GM12873 (cell line): Measurements from ENCODE around the gene C1orf159.

Source experiments
- TF ChIP-seq, protein P1 (sequence below): IDR thresholded peaks from 2 replicates; pipeline ENCODE4 v1.5.1; 2012; ENCODE audit warnings: low read depth, mild to moderate bottlenecking, moderate library complexity, low read length, control low read depth; ENCODE audit not compliant: insufficient read depth; ENCODE audit errors: missing control alignments

C1orf159 gene

DNA sequence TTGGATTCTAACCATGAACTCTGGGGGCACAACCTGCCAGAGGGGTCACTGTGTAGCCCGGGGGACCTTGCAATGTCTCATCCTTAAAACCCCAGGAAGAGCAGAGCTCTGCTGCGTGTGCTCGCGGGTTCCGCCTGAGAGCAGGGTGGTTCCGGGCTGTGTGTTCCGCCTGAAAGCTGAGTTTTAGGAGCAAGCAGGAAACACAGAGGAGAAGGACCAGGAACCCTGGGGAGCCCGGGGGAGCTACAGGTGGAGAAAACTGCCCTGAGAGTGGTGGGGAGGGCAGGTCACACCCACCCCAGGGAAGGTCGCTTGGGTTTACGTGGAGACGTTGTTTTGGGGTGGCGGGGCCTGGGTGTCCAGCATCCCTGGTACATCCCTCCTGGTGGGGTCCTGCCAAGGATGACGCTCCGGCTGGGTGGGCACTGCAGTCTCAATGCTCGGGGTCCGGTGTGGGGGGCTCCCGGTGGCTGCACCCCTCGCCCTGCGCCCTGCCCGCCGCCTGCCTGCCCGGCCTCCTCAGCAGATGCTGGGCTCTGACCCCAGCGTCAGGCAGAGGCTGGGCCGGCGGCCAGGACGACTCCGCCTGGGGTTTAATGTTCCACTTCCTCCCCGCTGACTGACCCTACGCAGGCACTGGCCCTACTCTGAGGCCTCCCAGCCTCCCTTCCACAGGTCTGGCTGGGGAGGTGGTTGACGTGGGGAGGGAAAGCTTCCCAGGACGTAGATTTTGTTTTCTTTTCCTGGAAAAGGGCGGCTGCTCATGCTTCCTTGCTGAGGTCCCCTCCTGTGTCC lies 17.3 kb upstream of the C1orf159 start:
- TF ChIP-seq, protein P1, sequence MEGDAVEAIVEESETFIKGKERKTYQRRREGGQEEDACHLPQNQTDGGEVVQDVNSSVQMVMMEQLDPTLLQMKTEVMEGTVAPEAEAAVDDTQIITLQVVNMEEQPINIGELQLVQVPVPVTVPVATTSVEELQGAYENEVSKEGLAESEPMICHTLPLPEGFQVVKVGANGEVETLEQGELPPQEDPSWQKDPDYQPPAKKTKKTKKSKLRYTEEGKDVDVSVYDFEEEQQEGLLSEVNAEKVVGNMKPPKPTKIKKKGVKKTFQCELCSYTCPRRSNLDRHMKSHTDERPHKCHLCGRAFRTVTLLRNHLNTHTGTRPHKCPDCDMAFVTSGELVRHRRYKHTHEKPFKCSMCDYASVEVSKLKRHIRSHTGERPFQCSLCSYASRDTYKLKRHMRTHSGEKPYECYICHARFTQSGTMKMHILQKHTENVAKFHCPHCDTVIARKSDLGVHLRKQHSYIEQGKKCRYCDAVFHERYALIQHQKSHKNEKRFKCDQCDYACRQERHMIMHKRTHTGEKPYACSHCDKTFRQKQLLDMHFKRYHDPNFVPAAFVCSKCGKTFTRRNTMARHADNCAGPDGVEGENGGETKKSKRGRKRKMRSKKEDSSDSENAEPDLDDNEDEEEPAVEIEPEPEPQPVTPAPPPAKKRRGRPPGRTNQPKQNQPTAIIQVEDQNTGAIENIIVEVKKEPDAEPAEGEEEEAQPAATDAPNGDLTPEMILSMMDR: no peak

DNA sequence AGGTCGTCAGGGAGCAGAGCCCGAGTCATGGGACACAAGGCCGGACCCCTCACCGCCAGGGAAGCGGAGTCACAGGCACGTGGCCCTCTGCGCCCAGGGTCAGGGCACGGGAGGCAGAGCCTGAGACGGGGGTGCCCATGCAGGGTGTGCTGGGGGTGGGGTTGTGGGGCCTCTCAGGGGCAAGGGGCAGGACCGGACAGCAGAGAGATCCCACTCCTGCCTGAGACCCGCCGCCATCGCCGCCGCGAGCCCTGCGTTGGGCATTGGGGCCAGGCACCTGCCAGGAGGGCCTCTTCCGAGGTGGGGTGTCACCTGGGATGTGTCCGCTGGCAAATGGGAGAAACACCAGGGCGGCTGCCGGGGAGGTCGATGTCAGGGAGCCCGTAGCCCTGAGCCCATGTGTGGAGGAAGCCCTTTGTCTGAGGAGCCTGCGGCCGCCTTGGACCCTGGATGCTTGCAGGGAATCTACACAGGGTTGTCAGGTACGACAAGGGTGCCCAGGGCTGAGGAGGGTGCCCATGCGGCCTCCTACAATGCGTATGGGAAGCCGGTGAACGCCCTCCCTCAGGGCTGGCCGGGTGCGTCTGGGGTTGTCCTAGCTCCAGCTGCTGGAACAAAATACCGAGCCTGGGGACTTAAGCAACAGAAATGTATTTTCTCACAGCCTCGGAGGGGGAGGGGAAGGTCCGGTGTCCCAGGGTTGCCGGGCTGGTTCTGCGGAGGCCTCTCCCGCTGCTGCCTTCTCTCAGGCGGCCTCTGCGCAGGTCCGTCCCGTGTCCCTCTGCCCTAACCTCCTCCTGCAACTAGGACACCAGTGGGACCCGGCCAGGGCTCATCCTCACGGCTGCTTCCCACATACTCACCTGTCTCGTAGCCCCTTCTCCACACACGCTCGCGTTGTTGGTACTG lies 16.4 kb upstream of the C1orf159 start:
- TF ChIP-seq, protein P1: no peak

DNA sequence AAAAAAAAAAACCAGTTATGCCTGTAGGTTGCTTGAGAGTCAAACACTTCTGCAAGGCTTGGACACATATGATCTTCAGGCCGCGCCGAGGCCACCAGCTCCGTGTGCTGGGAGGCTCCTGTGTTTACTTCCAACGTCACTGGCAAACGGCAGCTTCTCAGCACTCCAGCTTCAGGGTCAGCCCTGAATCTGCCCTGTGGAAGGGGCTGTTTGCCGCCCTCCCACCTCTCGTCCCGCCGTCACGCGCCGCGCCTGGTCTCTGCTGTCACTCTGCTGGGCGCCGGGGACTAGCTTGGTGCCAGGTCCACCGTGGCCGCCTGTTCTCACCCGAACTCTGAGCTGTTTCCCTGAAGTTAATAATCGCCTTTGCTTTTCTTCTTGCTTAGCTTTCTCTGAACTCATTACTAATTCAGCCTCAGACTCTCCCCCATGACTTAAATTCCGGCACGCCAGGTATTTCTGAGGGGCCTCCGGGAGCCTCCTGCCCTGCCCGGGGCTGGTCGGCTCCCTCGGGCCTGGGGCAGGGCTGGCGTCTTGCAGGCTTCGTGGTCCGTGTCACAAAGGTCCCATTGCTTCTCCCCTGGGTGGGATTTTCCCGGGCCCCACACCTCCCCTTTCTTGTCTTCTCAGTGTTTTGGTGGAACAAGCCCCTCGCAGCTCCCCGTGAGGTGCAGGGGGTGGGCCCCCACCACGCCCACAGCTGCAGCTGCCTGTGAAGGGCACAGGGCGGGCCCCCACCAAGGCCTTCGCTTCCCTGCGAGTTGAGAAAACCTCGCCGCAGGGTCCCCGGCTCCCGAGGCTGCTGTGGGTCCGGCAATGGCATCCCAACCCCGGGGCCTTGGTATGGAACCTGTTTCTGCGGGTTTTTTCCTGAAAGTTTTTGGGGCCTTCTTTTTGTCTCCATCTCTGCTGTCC lies 14.6 kb upstream of the C1orf159 start:
- TF ChIP-seq, protein P1: no peak

DNA sequence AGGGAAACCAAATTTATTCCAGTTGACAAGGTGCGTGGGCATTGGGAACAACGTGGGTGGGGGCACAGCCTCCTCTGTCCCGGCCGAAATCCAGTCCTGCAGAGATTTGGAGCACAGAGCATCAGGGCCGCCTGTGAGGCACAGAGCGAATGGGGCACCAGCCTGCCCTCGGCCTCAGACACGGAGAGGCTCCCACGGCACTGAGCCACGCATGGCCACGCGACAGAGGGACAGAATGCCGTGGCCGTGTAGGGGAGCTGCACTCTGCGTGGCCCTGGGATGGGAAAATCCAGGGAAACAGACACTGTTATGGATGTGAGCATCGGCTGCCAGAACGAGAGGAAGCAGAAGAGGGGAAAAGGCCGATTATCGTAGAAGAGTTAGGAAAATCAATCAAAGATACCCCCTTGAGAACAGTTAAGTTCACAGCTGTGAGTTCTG lies 13.5 kb upstream of the C1orf159 start:
- TF ChIP-seq, protein P1: no peak

DNA sequence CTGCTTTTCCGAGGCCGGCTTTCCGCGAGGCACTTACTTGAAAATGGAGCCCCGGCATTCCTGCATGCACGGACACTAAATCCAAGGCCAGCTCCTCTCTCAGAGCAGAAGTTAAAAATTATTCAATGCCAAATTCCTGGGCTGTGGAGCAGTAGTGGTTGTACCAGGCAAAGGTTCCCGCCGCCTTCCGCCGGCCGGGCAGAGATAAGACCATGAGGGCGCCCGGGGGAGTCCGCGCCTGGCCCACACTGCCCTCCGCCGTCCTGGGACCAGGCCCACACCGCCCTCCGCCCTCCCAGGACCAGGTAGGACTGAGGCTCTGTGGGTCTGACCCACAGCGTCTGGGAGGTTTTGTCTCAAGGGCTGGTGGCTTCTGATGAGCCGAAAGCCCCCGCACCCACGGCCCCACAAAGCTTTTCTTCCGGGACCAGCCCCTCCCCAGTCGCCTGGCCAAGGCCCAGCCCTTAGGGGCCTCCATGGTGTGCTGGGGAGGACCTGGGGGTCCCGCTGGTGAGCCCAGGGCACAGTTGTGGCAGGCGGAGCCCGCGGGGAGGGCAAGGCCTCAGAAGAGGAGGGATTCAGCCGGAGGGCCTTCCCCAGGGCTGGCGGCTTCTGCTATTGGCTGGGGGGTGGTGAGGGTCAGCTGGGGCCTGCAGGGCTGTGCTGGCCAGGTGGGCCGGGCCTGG lies 12.7 kb upstream of the C1orf159 start:
- TF ChIP-seq, protein P1: no peak

DNA sequence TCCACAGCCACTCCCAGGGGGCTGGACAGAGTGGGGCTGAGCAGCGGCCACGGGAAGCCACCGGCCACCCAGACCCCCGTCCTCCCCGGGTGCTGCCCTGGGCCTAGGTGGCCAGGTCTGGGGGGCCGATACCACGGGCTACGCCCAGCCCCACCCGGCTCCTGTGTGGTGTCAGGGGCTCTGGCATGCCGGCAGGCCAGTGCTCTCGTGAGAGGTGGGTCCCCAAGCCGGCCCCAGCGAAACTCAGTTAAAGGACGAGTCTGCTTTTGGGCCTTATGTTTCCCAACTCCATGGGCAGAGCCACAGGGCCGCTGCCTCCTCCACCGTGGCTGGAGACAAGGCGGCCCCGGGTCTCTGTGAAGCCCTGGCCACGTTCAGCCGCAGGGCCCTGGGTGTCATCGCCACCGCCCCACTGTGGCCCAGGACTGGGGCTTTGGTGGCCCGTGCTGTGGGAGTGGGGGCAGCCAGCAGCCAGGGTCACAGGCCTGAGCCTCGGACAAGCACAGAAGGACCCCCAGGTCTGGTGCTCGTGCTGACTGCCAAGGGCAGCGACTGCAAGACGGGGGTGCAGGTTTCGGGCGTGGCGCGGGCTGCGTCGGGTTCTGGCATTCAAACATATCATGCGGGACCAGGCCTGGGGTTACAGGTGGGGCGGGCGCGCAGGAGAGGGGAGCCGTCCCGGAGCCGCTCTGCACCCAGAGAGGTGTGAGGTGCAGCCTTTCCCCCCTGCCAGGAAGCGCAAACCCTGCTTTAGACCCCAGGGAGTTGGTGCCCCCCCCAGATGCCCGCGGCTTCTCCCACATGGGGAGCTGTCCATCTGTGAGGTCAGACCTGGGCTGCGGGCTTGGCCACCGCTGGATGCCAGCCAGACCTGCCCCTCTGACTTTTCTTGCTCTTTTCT lies 11.9 kb upstream of the C1orf159 start:
- TF ChIP-seq, protein P1: no peak
